Brain microvascular endothelial cell (primary cell): ENCODE measurements around the gene SDSL.

ENCODE experiments used
- DNase-seq: peaks from one replicate; pipeline ENCODE4 v3.0.0-alpha.2; 2020
- H3K27ac ChIP-seq: fragments of 250-450 bp; sonication (Bioruptor Pico); 2 replicates; pipeline ENCODE4 v1.5.1; 2020; ENCODE audit warnings: mild to moderate bottlenecking, moderate library complexity
- H3K27me3 ChIP-seq: fragments of 250-450 bp; sonication (Bioruptor Pico); replicated peaks from 2 replicates; pipeline ENCODE4 v1.5.1; 2020; ENCODE audit warnings: mild to moderate bottlenecking
- H3K36me3 ChIP-seq: fragments of 250-450 bp; sonication (Bioruptor Pico); replicated peaks from 2 replicates; pipeline ENCODE4 v1.5.1; 2020; ENCODE audit warnings: mild to moderate bottlenecking
- H3K4me3 ChIP-seq: 2 replicates; pipeline ENCODE4 v1.5.1; 2011; ENCODE audit warnings: low read depth, mild to moderate bottlenecking, control low read depth, low read length, moderate library complexity
- in situ Hi-C: cut with HindIII; loops from 2 replicates; pipeline ENCODE4 v1.10.0; 2017; ENCODE audit warnings: low sequenced_read_pairs, low pct_ligation_motif_present
- TF ChIP-seq, protein P1 (sequence below): IDR thresholded peaks from 2 replicates; pipeline ENCODE4 v1.5.1; 2011; ENCODE audit warnings: low read depth, mild to moderate bottlenecking, moderate library complexity, low read length, control low read depth, inconsistent platforms; ENCODE audit errors: missing control alignments

The SDSL gene

DNA sequence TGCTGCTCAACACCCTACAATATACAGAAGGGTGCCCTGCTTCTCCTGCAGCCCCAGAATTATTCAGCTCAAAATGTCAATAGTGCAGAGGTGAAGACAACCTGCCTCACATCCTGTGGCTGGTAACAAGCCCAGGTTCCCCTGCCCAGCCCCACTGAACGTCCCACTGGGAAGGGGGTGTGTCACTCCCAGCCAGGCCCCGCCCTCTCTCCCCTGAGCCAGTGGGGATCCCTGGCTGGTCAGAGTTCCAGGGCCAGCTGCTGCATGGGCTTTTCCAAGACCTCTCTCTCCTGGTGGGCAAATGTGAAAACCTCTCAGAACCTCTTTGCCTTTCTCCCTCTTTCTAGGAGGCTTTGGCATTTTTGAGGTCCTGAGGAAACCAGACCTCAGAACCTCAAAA is 63.1 kb downstream of the SDSL start:
- H3K27me3 ChIP-seq: peaks cover 12% of the 10 kb centered on the region
- TF ChIP-seq, protein P1, sequence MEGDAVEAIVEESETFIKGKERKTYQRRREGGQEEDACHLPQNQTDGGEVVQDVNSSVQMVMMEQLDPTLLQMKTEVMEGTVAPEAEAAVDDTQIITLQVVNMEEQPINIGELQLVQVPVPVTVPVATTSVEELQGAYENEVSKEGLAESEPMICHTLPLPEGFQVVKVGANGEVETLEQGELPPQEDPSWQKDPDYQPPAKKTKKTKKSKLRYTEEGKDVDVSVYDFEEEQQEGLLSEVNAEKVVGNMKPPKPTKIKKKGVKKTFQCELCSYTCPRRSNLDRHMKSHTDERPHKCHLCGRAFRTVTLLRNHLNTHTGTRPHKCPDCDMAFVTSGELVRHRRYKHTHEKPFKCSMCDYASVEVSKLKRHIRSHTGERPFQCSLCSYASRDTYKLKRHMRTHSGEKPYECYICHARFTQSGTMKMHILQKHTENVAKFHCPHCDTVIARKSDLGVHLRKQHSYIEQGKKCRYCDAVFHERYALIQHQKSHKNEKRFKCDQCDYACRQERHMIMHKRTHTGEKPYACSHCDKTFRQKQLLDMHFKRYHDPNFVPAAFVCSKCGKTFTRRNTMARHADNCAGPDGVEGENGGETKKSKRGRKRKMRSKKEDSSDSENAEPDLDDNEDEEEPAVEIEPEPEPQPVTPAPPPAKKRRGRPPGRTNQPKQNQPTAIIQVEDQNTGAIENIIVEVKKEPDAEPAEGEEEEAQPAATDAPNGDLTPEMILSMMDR: no peak
- in situ Hi-C loops: no loop called here
- no peak overlapping the region for H3K27ac ChIP-seq
- H3K36me3 ChIP-seq: no peaks in the 10 kb centered on the region
- no peak for DNase-seq
- H3K4me3 ChIP-seq: no peak overlapping the region

DNA sequence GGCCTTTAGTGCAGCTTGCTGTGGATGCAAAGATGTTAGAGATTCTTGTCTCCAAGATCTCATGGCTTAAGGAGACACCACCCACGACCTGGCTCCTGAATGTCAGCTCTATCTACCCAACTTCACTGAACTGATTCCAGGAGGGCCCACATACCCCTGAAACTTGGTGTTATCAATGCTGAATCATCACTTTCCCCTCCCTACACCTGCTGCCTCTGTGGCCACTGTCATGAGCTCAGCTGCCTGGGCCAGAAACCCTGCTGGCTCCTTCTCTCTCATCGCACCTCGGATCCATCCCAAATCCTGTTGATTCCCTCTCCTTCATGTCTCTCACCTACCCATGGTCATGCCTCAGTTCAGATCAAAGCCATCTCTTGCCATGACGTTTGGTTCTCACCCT is 64.5 kb downstream of the SDSL start:
- Histone ChIP-seq H3K27me3 (peaks cover 4% of the 10 kb centered on the region), H3K27ac (no peak overlapping the region), H3K4me3 (no peak overlapping the region), H3K36me3 (no peaks in the 10 kb centered on the region)
- TF ChIP-seq, protein P1: no peak
- in situ Hi-C loops: no loop called here
- no peak for DNase-seq
